ENCODE results near the gene SLFN14.
"Not testable (repeated sequence)": the region's sequence is repeated elsewhere in the genome, so short reads cannot be mapped to it uniquely, and the experiment has no call there.

Gene SLFN14

DNA sequence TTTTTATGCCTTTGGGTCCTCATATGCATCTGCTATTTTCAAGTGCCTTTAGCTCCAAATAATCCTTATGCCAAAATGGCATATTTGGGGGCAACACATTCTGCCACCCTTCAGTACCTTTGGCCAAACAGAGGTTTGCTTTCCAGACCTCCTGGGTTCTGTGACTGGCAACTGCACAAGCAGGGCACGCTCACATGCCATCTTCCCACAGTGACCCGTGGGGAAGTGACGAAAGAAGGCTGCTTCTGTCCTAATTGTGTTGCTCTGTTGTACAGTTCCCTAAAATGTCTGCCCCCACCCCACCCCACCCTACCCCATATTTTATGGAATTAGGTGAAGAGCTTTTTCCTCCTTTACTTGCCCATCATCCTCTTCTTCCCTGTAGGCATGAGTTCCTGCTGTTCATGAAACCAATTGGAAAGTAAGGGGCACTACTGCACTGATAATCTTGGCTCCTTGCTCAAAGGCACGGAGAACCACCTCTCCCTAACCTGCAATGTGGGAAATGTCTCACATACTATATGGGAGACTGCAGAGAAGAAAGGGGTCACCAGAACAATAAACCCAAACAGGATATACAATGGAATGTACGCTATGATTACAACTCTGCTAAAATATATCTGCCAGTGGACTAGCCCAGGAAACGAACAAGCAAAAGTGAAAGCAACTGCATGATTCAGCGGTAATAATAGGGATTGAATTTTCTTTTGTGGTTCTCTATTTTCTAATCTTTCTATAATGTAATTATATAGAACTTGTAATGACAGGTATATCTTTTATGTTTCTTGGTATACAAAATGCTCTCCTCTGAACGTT, 19.8 kb downstream of the SLFN14 start:
- no peak for DNase-seq (ENCODE audit: extremely low read depth, low read depth)
- no peak for TF ChIP-seq CTCF (IDR thresholded peaks at IDR 0.05; ENCODE audit: low read depth, low read length, missing control alignments)
- H3K4me3 ChIP-seq (replicated peaks; ENCODE audit: low read depth, low read length), result no peak overlapping the region

GRCh38 chr17:35539659-35540026, 21.0 kb downstream of the SLFN14 start:
- TF ChIP-seq CTCF (IDR thresholded peaks at IDR 0.05; ENCODE audit: low read depth, low read length, missing control alignments), result no peak
- no peak overlapping the region for H3K4me3 ChIP-seq (replicated peaks; ENCODE audit: low read depth, low read length)
- no peak for DNase-seq (ENCODE audit: extremely low read depth, low read depth)

DNA sequence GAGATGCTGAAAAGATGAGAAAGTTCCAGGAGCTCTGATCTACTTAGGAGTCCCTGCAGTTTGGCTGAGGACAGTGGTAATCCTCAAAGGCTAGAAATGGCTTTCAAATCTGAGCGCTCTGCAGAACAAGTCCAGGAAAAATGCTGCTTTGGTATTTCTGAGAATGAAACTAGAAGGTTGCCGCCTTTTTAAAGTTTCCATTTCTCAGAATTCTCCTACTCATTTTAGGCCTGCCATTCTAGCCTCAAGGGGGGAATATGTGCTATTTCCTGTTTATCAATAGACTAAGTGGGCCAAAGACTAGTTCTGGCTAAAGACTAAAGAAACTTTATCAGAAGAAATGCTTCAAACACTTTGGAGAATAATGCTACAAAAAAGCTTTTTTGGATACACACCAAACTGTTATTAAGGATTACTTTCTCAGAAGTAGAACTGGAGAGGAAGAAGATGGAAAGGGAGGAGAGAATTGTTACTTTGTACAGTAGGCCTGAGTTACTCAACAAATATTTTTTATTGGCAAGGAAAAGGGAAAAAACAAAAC, 22.9 kb downstream of the SLFN14 start, which contains the start of gene SLFN12L:
Gene SLFN12L (minus strand): TSS at position 78 of the 541 bp plus-strand sequence. CDS start 15,314 bp downstream, outside the sequence.
- no peak within 1 kb of the TSS for H3K4me3 ChIP-seq (replicated peaks; ENCODE audit: low read depth, low read length)

GRCh38 chr17:35536664-35537171, 23.9 kb downstream of the SLFN14 start:
- no peak for DNase-seq (ENCODE audit: extremely low read depth, low read depth)
- TF ChIP-seq CTCF (IDR thresholded peaks at IDR 0.05; ENCODE audit: low read depth, low read length, missing control alignments), result no peak
- no peak overlapping the region for H3K4me3 ChIP-seq (replicated peaks; ENCODE audit: low read depth, low read length)

More for the DNA sequence above, 22.9 kb downstream of the SLFN14 start, which contains the start of gene SLFN12L:
- no peak for TF ChIP-seq CTCF (IDR thresholded peaks at IDR 0.05; ENCODE audit: low read depth, low read length, missing control alignments)
- DNase-seq (ENCODE audit: extremely low read depth, low read depth), result no peak

- H3K4me3 ChIP-seq (replicated peaks; ENCODE audit: low read depth, low read length); DNase-seq (ENCODE audit: extremely low read depth, low read depth): not testable (repeated sequence)
Measured at GRCh38 chr17:35535406-35535805, 25.2 kb downstream of the SLFN14 start.

DNA sequence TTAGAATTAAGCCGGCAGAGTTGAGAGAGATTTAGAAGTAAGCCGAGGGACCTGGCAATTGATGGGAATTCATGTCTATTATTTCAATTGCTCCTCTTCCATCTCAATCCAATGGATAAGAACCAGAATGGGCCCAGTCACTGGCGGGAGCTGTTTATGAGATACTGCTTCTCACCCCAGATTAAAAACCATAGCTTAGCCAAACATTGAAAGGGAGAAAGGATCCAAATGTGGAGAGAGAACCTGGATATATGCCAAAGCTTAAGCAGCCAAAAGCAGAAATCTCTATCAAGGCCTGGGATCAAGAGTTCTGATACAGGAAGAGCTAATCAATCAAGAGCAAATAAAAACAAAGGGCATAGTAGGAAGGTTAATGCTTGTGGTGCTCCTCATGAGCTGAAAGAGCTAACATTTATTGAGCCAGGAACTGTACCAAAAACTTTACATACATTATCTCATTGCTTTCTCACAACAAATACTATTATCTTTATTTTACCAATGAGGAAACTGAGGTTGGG, 26.0 kb downstream of the SLFN14 start:
- no peak for DNase-seq (ENCODE audit: extremely low read depth, low read depth)
- TF ChIP-seq CTCF (IDR thresholded peaks at IDR 0.05; ENCODE audit: low read depth, low read length, missing control alignments), result no peak
- no peak overlapping the region for H3K4me3 ChIP-seq (replicated peaks; ENCODE audit: low read depth, low read length)

GRCh38 chr17:35531160-35531559, 29.5 kb downstream of the SLFN14 start:
- no peak overlapping the region for H3K4me3 ChIP-seq (replicated peaks; ENCODE audit: low read depth, low read length)
- DNase-seq (ENCODE audit: extremely low read depth, low read depth), result no peak
- TF ChIP-seq CTCF (IDR thresholded peaks at IDR 0.05; ENCODE audit: low read depth, low read length, missing control alignments), result no peak
